ENCODE results near the gene PUS1. TPM values are rescaled to one million over a fixed set of nuclear protein-coding genes. Genes with fewer than 3 reads are reported as not detected.

The PUS1 gene
- total and polyA plus RNA-seq, 9 of the 15 experiments (the other 6 are each of a cell fraction or from before 2014, with no cell fraction given) = 1.9 to 90.8 (median 30.0) TPM

DNA sequence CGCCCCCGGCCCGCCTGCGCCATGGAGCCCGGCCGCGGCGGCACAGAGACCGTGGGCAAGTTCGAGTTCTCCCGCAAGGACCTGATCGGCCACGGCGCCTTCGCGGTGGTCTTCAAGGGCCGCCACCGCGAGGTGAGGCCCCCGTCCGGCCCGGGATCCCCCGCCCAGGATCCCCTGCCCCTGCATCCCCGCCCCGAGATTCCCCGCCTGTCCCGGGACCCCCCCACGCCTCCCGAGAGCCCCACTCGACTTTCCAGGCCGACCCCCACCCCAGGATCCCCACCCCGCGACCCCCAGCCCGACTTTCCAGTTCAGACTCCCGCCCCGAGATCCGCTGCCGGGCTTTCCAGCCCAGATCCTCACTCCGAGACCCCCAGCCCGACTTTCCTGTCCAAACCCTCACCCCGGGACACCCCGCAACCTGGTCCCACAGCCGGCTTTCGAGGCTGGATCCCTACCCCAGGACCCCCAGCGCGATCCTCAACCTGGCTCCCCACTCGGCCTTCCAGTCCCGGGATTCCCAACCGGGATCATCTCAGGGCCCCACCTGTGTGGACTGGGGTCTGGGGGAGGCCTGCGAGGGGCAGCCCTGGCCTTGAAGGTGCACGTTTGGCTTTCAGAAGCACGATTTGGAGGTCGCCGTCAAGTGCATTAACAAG lies 34.0 kb upstream of the PUS1 start:
- no peaks in the 10 kb centered on the region for H3K9me1 ChIP-seq (ENCODE audit: control insufficient read depth, insufficient read depth, low read length)
- peak overlapping the region; percentile 78 to 90; a peak in 3 of 4 replicates for H3K9ac ChIP-seq (ENCODE audit: insufficient read depth in 1 of 2, low read depth in 2 of 2, low read length in 2 of 2)
- ATAC-seq = no peak; the same call in 2 of the 3 replicates
- peak overlapping the region; percentile 75 for H3K4me2 ChIP-seq (ENCODE audit: insufficient read depth, low read length)
- ChIA-PET CTCF (ENCODE audit: low intra/inter-chr PET ratio) (interaction anchor here (0.6 kb wide), 1 partner anchor 189 kb away, joined by 3 read pairs; no protein-coding TSS in a partner anchor), POLR2A (no interaction called here)
- H3K4me1 ChIP-seq (replicated peaks in 1 of 2; ENCODE audit: control insufficient read depth in 2 of 2, insufficient read depth in 2 of 2, low read length in 2 of 2) = peaks cover 4 to 34% of the 10 kb centered on the region in 2 experiments; a peak in 4 of 5 replicates
- WGBS (ENCODE audit: insufficient coverage, low coverage, missing lambda C conversion rate) = 15% methylated on average over 23 of the region's 54 CpGs
- H3K36me3 ChIP-seq (ENCODE audit: control insufficient read depth, insufficient read depth, low read length) = peaks cover 8% of the 10 kb centered on the region; the same call in 1 of the 3 replicates
- no TSS peak for BruUV-seq (replicated peaks)
- in situ Hi-C loops (cut with MboI) (no loop called here), intact Hi-C loops (cut with micrococcal nuclease) (loop anchor here (2.0 kb wide), 1 partner anchor 34 kb away; no protein-coding TSS in a partner anchor)
- no peaks in the 10 kb centered on the region for H3K27me3 ChIP-seq (ENCODE audit: control insufficient read depth in 2 of 2, insufficient read depth in 2 of 2, low read length in 2 of 2)
- no peak for FAIRE-seq
- H3K27ac ChIP-seq (ENCODE audit: extremely low read depth, low read depth, low read length) = peak overlapping the region; percentile 86
- peak overlapping the region; percentile 53 for H3K4me3 ChIP-seq
- H3K9me3 ChIP-seq (replicated peaks; ENCODE audit: control insufficient read depth, insufficient read depth, low read depth, low read length) = no peaks in the 10 kb centered on the region
- H4K20me1 ChIP-seq (replicated peaks; ENCODE audit: control insufficient read depth, insufficient read depth, low read length) = no peaks in the 10 kb centered on the region; the same call in 1 of the 2 replicates
- peak in 2 of 4 experiments; percentile 19 to 35 for DNase-seq (ENCODE audit: extremely low read depth in 1 of 4, low spot score in 3 of 4)
- H2AFZ ChIP-seq (ENCODE audit: low read depth, low read length) = no peak overlapping the region
- H3K79me2 ChIP-seq (ENCODE audit: control insufficient read depth, insufficient read depth, low read length) = peaks cover 16% of the 10 kb centered on the region
- TF ChIP-seq RBM39 (optimal IDR thresholded peaks at IDR 0.05; ENCODE audit: low read depth, low read length) (no peak), SIN3B (IDR thresholded peaks at IDR 0.05; ENCODE audit: low read depth) (no peak), NEUROD1 (IDR thresholded peaks at IDR 0.05; ENCODE audit: borderline replicate concordance, low read depth, low read length, partially characterized antibody) (peak; percentile 14), ZNF764 (CRISPR knock-in tag; IDR thresholded peaks at IDR 0.05; ENCODE audit: low read depth) (no peak), SFPQ (IDR thresholded peaks at IDR 0.05; ENCODE audit: low read depth, low read length) (no peak), TGIF2 (CRISPR knock-in tag; IDR thresholded peaks at IDR 0.05) (no peak), NR0B1 (IDR thresholded peaks at IDR 0.05; ENCODE audit: partially characterized antibody) (no peak), CUX1 (CRISPR knock-in tag; IDR thresholded peaks at IDR 0.05) (no peak), XRCC3 (IDR thresholded peaks at IDR 0.05) (no peak), CEBPB (tag; IDR thresholded peaks at IDR 0.05) (no peak), HDGF (IDR thresholded peaks at IDR 0.05) (0 out of 2 replicates have a peak, but pooled peaks have one; percentile 5), TAF15 (IDR thresholded peaks at IDR 0.05; ENCODE audit: low read depth, low read length) (no peak), ZFP36 (IDR thresholded peaks at IDR 0.05; ENCODE audit: low read depth, low read length, partially characterized antibody) (no peak)
